ENCODE data around the gene COX18.

Gene COX18

GRCh38 chr4:73006286-73006990 is 63.1 kb downstream of the COX18 start:
- TF ChIP-seq SUZ12 (IDR thresholded peaks at IDR 0.05; ENCODE audit: extremely low read depth, insufficient read depth, insufficient read length): no peak
- TF ChIP-seq ZNF274 (IDR thresholded peaks at IDR 0.05; ENCODE audit: low read depth, low read length): no peak
- no peak for TF ChIP-seq YY1 (IDR thresholded peaks at IDR 0.05; ENCODE audit: insufficient read depth, insufficient read length)
- Histone ChIP-seq H3K9me3 (ENCODE audit: insufficient read depth, low read length) (peaks cover under 1% of the 10 kb centered on the region; the same call in 1 of the 2 replicates), H3K4me3 (ENCODE audit: insufficient read length, low read depth) (no peak overlapping the region), H3K9ac (ENCODE audit: insufficient read length, low read depth) (no peak overlapping the region), H3K36me3 (ENCODE audit: insufficient read depth, insufficient read length, low read length) (no peaks in the 10 kb centered on the region), H3K4me1 (ENCODE audit: insufficient read depth, insufficient read length) (no peaks in the 10 kb centered on the region), H3K27me3 (ENCODE audit: insufficient read depth, insufficient read length) (no peaks in the 10 kb centered on the region)
- no peak for DNase-seq (ENCODE audit: low read depth, low spot score)

GRCh38 chr4:73005514-73005913 is 64.0 kb downstream of the COX18 start:
- DNase-seq (ENCODE audit: low read depth, low spot score): no peak
- no peaks in the 10 kb centered on the region for H3K27me3 ChIP-seq (ENCODE audit: insufficient read depth, insufficient read length)
- H3K4me3 ChIP-seq (ENCODE audit: insufficient read length, low read depth): no peak overlapping the region
- TF ChIP-seq ZNF274 (IDR thresholded peaks at IDR 0.05; ENCODE audit: low read depth, low read length): no peak
- no peak for TF ChIP-seq YY1 (IDR thresholded peaks at IDR 0.05; ENCODE audit: insufficient read depth, insufficient read length)
- TF ChIP-seq SUZ12 (IDR thresholded peaks at IDR 0.05; ENCODE audit: extremely low read depth, insufficient read depth, insufficient read length): no peak
- H3K9me3 ChIP-seq (ENCODE audit: insufficient read depth, low read length): no peaks in the 10 kb centered on the region
- no peaks in the 10 kb centered on the region for H3K36me3 ChIP-seq (ENCODE audit: insufficient read depth, insufficient read length, low read length)
- no peak overlapping the region for H3K9ac ChIP-seq (ENCODE audit: insufficient read length, low read depth)
- no peaks in the 10 kb centered on the region for H3K4me1 ChIP-seq (ENCODE audit: insufficient read depth, insufficient read length)
